Ovary (tissue), 9 donors: Measurements from ENCODE around the gene SORL1. TPM values are rescaled to one million over a fixed set of nuclear protein-coding genes. Genes with fewer than 3 reads are reported as not detected.

Experiments
- DNase-seq, 5 donors: peaks; one replicate each; pipeline ENCODE4 v3.0.0-alpha.2; 2019 to 2020
- H3K27ac ChIP-seq, 2 donors: fragments of 200-600 bp; one replicate each; pipeline versions ENCODE4 v1.5.1 to v1.8.0; 2019 to 2022
- H3K27me3 ChIP-seq: fragments of 200-600 bp; one replicate; pipeline ENCODE4 v1.8.0; 2022
- H3K36me3 ChIP-seq: fragments of 200-600 bp; sonication (generic); one replicate; pipeline ENCODE4 v1.5.1; 2019
- H3K4me1 ChIP-seq: one replicate; pipeline ENCODE4 v1.8.1; 2013; ENCODE audit warnings: mild to moderate bottlenecking, moderate library complexity; ENCODE audit not compliant: insufficient read depth
- H3K4me3 ChIP-seq: fragments of 200-600 bp; sonication (generic); one replicate; pipeline ENCODE4 v1.5.1; 2017
- H3K9me3 ChIP-seq, 2 donors: fragments of 200-600 bp in 1 of 2; sonication (generic) in 1 of 2; one replicate each; pipeline versions ENCODE4 v1.5.1 to v1.8.1; 2013 to 2019; ENCODE audit warnings: mild to moderate bottlenecking in 1 of 2, moderate library complexity in 1 of 2
- EP300 ChIP-seq: sonication (generic); formaldehyde crosslinking; IDR thresholded peaks from one replicate; pipeline ENCODE4 v1.6.1; 2017; ENCODE audit warnings: antibody characterized with exemption
- POLR2A ChIP-seq: fragments of 450-650 bp; IDR thresholded peaks from one replicate; pipeline ENCODE4 v1.6.1; 2017; ENCODE audit warnings: antibody characterized with exemption, mild to moderate bottlenecking, moderate library complexity
- WGBS, 3 donors: extraction: QIAGEN DNeasy Blood & Tissue Kit in 1 of 3; methylation state at CpG; one replicate each; pipeline versions ENCODE4 v1.1.5 to v1.1.7; 2013 to 2017; 5-methylcytosine and 5-hydroxymethylcytosine counted together
- intact Hi-C, 4 donors: fragments of 100-400 bp; cut with DNase I; formaldehyde crosslinking; loops; one replicate each; pipeline versions ENCODE4 v1.11.0 to v1.15.1; 2022 to 2023
- polyA plus RNA-seq, 2 donors: library from polyadenylated mRNA; stranded (reverse); fragments of 200-250 nt in 1 of 2; fragments of 350-450 nt in 1 of 2; fragmentation: Illumina TruSeq in 1 of 2; extraction: RNeasy Lipid Tissue Mini Kit (QIAGEN cat#74804) in 1 of 2; gene quantifications; one replicate each; pipeline ENCODE4 v1.2.3, GENCODE V29; 2013 to 2014
- total RNA-seq, 7 donors: library from RNA; depleted of rRNA in 2 of 7; stranded (reverse); fragments of >200 nt in 2 of 7; fragmentation: NEBNext Ultra II Directional in 3 of 7; extraction: Animal tissue kit (Norgen Biotek cat#: 25700) in 3 of 7; gene quantifications; one replicate each; pipeline versions ENCODE4 v1.1.0 to v1.2.4, GENCODE V29; 2016 to 2023
- TF ChIP-seq, protein P1 (sequence below), 3 donors: fragments of 450-650 bp in 2 of 3; fragments of 200-600 bp in 1 of 3; IDR thresholded peaks; one replicate each; pipeline versions ENCODE4 v1.5.1 to v1.8.0; 2016 to 2022; ENCODE audit warnings: antibody characterized with exemption in 3 of 3, mild to moderate bottlenecking in 1 of 3
- donor health status: DM: no; HTN: no; CAD: no; lungs with moderate emphysema.
- donor health status: DM: no; HTN: no; CAD: no.
- donor health status: Bipolar disorder and iron deficiency.
- donor health status: DM: yes; HTN: yes; CAD: no.
- donor health status: DM: no; HTN: no; CAD: no.
- donor health status: DM: yes; HTN: yes; CAD: no.

Gene SORL1
- total and polyA plus RNA-seq, 9 donors, result 2.9 to 64.5 (median 23.4) TPM

DNA sequence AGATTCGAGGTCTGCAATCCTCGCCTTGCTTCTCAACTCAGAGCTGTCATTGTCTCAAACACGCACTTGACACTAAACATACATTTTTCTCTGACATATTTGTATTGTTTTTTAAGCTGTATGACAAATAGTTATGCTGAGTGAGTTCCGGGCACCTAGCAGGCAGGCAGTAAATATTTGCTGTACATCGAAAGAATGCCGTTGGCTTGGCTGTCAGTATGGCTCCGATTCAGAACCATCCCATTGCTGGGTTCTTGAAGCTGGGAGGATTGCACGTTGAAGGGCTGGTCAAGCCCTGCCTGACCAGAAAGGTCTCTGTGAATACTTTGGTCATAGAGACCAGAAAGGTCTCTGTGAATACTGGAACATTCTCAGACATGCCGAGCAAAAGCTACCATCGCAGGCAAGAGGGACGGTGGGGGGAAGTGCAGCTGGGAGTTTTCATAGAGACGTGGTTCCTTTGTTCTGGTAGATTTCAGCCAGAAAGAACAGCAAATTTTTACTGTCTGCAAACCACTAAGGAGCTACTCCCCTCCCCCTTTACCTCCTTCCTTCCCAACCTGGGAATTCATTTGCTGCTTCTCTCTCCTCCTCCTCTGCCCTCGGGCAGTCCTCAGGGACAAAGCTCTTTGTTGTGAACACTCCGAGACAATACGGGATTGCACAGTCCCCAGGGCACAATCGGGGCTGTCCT is 202.9 kb downstream of the SORL1 start:
- TF ChIP-seq POLR2A, result no peak
- TF ChIP-seq, protein P1, sequence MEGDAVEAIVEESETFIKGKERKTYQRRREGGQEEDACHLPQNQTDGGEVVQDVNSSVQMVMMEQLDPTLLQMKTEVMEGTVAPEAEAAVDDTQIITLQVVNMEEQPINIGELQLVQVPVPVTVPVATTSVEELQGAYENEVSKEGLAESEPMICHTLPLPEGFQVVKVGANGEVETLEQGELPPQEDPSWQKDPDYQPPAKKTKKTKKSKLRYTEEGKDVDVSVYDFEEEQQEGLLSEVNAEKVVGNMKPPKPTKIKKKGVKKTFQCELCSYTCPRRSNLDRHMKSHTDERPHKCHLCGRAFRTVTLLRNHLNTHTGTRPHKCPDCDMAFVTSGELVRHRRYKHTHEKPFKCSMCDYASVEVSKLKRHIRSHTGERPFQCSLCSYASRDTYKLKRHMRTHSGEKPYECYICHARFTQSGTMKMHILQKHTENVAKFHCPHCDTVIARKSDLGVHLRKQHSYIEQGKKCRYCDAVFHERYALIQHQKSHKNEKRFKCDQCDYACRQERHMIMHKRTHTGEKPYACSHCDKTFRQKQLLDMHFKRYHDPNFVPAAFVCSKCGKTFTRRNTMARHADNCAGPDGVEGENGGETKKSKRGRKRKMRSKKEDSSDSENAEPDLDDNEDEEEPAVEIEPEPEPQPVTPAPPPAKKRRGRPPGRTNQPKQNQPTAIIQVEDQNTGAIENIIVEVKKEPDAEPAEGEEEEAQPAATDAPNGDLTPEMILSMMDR (IDR thresholded peaks at IDR 0.05), result no peak
- no peak for TF ChIP-seq EP300
- intact Hi-C loops, result loop anchor here (2.0 to 5.0 kb wide), 6 partner anchors 87 to 852 kb away; no protein-coding TSS in a partner anchor
- 19 to 22% (median 20%) methylated on average over 16 of the region's 16 CpGs for WGBS, 3 donors

DNA sequence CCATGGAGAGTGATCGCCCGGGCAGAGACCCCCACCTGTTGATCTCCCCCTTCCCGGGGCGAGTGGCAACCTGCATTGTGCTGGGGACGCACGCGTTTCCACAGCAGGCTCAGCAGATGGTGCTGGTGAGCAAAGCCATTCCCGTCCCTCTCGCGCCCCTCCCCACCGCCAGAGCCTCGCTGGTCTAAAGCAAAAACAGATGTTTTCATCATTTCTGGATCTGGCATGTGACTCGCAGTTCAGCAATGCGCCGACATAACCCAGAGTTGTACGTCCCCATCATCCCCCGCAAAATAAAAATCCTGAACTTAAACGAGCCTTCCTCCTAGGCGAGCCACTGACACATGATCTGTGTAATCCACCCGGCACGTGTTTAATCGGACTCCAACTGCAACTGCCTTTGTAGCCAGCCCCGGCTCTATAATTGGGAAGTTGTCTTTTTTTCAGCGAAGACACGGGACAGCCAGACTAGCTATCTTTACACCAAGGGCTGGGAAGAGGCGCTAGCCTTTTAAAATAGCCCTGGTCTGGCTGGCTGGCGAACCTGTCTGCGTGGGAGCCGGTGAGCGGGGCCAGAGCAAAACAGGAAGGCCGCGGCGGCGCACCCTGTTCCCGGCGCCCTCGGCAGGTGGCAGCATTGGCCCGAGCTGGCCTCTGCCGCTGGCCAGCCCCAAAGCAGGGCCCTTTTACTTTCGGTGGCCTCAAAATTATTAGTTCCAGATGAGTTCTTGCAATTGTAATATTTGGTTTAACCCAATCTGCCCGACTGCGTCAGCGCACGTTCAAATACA is 203.6 kb downstream of the SORL1 start:
- intact Hi-C loops, result loop anchor here (1.0 to 5.0 kb wide), 8 partner anchors 67 to 552 kb away; no protein-coding TSS in a partner anchor
- peaks cover 11% of the 10 kb centered on the region for H3K4me1 ChIP-seq
- H3K4me3 ChIP-seq, result peak overlapping the region; percentile 33
- H3K9me3 ChIP-seq, result no peaks in the 10 kb centered on the region
- peak overlapping the region; percentile 90 to 91 for H3K27ac ChIP-seq
- 0% methylated on average over 42 to 44 of the region's 44 CpGs for WGBS, 3 donors
- no peaks in the 10 kb centered on the region for H3K36me3 ChIP-seq
- peak; percentile 91 to 96 (median 92) for DNase-seq
- no peaks in the 10 kb centered on the region for H3K27me3 ChIP-seq
- TF ChIP-seq EP300, result peak; percentile 52
- TF ChIP-seq, protein P1 (IDR thresholded peaks at IDR 0.05), result peak; percentile 92 to 95 (median 95)
- TF ChIP-seq POLR2A, result peak; percentile 10

More for the DNA sequence above, 202.9 kb downstream of the SORL1 start:
- H3K4me1 ChIP-seq, result peaks cover 11% of the 10 kb centered on the region
- no peaks in the 10 kb centered on the region for H3K27me3 ChIP-seq
- DNase-seq, result peak in 2 of 5 donors; percentile 31 to 33
- no peaks in the 10 kb centered on the region for H3K9me3 ChIP-seq
- no peaks in the 10 kb centered on the region for H3K36me3 ChIP-seq
- peak overlapping the region; percentile 33 for H3K4me3 ChIP-seq
- peak overlapping the region; percentile 90 to 91 for H3K27ac ChIP-seq

DNA sequence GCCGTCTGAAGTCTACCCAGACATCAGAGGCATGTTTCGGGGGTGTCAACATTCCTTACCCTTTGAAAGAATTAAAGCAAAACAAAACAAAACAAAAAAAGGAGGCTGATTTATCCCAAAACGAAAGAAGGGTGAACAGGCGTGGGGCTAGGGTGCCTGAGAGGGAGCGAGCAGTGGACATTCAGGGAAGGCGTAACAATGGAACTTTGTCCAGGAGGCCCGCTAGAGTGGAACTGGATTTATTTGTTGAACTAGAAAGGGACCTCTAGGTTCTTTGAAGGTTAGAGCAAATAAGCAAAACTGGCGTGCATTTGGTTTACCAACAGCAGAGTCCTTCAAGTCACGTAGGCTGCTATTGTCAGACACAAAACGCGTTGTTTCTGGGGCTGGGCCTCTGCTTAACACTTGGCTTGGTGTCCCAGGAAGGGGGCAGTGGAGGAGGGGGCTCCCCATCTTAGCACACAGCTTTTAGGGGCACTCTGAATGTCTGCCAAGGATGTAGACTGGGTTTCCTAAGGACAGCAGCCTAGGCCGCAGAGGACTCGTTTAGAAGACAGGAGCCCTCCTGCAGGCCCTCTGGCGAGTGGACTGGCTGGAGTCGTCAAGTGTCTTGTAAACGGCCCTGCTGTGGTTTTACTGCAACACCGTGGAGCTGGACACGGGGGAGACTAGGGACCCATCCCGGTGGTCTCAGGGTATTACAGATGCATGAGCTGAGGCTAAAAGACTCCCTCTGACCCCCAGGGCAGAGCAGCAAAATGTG is 204.4 kb downstream of the SORL1 start:
- DNase-seq, result peak in 4 of 5 donors; percentile 43 to 58 (median 56)
- Histone ChIP-seq H3K4me1 (peaks cover 11% of the 10 kb centered on the region), H3K36me3 (no peaks in the 10 kb centered on the region), H3K4me3 (peak overlapping the region; percentile 33), H3K27me3 (no peaks in the 10 kb centered on the region), H3K9me3 (no peaks in the 10 kb centered on the region), H3K27ac (peak overlapping the region; percentile 90 to 91)
- TF ChIP-seq, protein P1 (IDR thresholded peaks at IDR 0.05), result no peak
- no peak for TF ChIP-seq POLR2A
- TF ChIP-seq EP300, result no peak
- intact Hi-C loops, result loop anchor here (1.0 to 5.0 kb wide), 7 partner anchors 66 to 551 kb away; no protein-coding TSS in a partner anchor
- WGBS, 3 donors, result 19 to 25% (median 24%) methylated on average over 19 of the region's 19 CpGs

DNA sequence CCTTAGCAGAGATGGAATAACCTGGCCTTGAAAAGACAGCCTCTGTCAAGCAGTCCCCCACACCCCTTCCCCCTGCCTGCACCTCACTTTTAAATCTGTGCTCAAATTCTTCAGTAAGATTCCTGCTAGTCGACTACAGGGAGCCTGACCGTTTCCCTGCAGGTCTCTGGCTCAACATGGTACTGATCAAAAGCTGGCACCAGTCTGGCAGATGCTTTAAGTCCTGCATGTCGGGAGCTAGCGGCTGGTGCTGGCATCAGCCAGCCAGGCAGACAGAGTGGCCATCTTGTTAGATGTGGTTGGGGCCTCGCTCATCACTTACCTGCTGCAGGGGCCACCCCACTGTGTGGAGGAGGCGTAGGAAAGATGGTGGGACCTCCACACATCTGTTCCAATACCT is 205.0 kb downstream of the SORL1 start:
- TF ChIP-seq, protein P1 (IDR thresholded peaks at IDR 0.05), result no peak
- TF ChIP-seq EP300 (no peak), POLR2A (no peak)
- H3K27me3 ChIP-seq, result no peaks in the 10 kb centered on the region
- peak overlapping the region; percentile 90 to 91 for H3K27ac ChIP-seq
- 48 to 49% (median 48%) methylated on average over 6 of the region's 6 CpGs for WGBS, 3 donors
- no peaks in the 10 kb centered on the region for H3K36me3 ChIP-seq
- H3K9me3 ChIP-seq, result no peaks in the 10 kb centered on the region
- intact Hi-C loops, result loop anchor here (2.0 to 5.0 kb wide), 6 partner anchors 66 to 550 kb away; no protein-coding TSS in a partner anchor
- peaks cover 11% of the 10 kb centered on the region for H3K4me1 ChIP-seq
- H3K4me3 ChIP-seq, result no peak overlapping the region
- DNase-seq, result peak in 3 of 5 donors; percentile 27 to 42 (median 33)
